DMS53 (cell line): ENCODE measurements around the gene SGCE.

Experiments
- DNase-seq: peaks from one replicate; lab custom pipeline; 2025; lab: John Stamatoyannopoulos, UW

Gene SGCE

DNA sequence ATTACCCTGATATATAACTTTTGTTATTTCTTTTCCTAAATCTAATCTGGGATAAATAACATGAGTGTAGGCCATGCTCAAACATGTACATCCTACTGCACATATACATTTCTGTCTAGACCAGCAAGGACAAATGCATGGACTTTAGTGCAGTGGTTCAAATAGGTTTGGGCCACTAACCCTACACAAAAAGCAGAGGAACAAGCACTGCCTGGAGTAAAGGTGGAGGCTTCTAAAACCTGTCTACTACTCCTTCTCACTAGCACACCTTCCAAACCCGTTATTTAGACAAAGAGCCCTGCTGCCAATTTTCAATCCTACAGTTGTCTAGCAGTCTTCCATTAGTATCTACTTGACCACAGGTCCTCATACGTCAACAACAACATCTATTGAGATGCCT, 34.8 kb downstream of the SGCE start:
- peak; percentile 48 for DNase-seq

DNA sequence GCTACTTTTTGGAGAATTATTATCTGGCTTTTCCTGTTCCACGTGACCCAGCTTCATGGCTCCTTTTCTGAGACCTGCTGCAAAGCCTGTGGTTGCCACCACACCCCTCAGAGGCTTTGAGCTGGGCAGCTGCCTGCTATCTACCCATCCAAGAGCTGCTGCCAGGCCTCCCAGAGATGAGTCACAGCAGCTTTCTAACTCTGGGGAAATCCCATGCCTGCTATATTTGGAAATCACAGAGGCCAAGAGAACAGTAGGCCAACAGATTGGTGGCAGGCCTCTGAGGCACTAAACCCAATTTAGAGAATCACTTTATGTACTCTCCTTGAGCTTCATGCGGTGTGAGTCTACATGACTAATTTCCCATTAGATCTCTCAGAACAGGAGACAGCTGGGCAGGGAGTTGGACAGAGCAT, 35.2 kb downstream of the SGCE start:
- peak; percentile 95 for DNase-seq

DNA sequence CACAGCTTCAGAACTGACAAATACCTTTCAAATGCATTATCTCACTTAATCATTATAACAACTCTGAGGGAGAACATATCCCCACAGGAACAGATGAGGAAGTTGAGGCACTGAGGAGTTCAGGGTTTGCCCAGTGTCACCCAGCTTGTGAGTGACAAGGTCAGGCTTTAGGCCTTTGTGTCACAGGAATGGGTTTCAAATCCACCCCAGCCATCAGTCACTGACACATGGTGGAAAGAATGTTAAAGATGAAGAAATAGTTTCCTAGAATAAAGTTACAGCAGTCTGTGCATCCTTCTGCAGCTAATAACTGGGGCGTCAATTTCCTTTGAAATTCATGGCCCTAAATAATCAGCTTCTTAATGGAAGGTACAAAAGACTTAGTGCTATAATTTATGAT, 37.8 kb downstream of the SGCE start:
- DNase-seq: no peak

DNA sequence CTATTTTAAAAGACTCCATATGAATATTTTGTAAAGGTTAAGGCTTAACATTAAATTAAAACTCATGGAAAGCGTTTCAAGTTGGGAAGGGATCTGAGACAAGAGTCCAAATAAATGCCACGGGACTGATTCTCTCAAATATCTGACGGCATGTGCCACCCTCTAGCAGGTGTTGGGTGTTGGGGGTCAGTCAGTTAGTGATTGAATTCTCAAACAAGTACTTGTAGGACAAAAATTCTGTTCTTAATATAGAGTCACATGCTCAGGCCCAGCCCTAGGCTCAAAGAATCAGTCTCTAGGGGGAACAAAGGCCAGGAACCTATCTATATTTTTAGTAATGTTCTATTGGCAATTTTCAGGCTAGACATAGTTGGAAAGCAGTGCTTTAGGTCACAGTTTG, 39.1 kb downstream of the SGCE start:
- DNase-seq: no peak

DNA sequence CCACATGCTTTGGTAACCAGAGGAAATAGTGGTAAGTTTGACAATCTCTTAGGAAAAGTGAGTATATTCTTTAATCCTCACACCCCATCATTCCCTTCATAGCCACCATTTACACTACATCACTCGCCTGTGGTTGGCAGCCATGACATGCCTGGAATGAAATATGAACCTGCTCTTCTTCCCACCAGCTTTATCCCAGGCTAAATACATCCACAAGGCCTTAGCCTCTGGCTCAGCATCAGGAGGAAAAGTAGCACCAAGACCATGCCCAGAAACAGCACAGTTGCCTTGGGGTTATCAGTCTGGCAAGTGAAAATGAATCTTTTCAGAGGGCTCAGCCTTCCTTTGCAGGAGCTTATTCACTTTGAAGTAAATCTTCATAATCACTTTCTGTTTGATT, 40.3 kb downstream of the SGCE start:
- no peak for DNase-seq

DNA sequence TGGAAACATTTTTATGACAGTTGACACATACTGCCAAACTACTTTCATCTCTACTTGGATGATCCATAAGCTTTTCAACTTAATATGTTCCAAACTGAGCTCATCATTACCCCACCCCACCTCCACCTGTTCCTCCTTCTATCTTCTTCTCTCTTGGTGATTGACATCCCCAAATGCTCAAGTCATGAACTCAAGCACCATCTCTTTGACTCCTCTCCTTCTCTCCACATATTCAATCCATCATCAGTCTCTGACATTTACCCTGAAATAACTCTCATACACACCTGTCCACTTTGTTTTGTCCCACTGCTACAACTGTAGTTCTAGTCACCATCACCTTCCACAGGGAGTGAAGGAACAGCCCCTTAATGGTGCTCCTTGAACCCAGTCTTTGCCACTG, 43.3 kb downstream of the SGCE start:
- DNase-seq: no peak

DNA sequence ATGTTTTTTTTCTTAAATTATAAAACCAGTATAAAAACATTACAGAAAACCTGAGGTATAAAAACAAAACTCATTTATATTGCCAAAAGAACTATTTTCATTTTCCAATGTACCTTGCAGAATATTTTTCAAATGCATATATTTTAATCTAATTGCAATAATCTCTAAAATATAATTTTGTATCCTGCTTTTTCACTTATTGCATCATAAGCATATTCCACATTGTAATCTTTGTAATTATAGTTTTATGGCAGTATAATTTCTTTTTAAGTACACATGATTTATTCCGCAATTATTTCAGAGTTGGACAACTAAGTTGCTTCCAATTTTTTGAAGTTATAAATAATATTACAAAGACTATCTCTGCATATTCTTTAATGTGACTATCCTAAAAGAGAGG, 43.7 kb downstream of the SGCE start:
- DNase-seq: no peak

DNA sequence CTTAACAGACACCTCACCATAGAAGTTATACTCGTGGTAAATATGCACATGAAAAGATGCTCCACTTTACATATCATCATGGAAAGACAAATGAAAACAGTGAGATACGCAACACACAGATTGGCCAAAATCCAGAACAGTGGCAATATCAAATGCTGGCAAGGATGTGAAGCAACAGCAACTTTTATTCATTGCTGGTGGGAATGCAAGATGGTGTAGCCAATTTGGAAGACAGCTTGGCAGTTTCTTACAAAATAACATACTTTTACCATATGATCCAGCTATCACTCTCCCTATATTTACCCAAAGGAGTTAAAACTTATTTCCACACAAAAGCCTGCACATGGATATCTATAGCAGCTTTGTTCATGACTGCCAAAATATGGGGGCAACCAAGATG, 46.4 kb downstream of the SGCE start:
- DNase-seq: no peak

DNA sequence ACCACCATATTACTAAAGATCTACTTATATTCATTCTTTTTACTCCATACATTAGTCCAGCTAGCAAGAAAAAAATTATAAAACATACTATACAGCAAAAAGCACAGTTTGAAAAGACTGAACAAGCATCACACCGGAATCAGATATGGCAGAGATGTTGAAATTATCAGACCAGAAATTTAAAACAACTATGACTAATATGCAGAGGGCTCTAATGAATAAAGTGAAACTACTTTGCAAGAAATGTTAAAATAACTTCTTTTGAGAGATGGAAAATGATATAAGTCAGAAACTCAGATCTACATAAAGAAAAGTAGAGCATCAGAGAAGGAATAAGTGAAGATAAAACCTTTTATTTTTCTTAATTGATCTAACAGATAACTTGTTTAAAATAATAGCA, 50.9 kb downstream of the SGCE start:
- DNase-seq: no peak

DNA sequence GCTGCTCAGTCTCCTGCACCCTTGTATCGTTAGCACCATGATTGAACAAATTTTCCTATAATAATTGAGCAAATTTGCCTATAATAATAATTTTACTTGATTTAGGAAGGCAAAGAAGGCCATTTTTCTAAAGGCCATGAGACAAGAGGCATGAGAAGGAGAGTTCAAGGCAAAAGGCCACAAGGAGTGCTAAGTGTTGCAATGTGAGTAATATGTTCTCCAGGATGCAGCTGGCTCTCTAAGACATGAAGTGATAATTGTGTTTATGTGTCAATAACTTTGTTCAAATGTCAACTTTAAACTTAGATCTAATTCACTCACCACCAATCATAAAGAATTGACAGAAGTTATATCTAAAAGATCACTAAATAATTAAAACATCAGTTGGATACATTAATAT, 53.8 kb downstream of the SGCE start:
- no peak for DNase-seq

DNA sequence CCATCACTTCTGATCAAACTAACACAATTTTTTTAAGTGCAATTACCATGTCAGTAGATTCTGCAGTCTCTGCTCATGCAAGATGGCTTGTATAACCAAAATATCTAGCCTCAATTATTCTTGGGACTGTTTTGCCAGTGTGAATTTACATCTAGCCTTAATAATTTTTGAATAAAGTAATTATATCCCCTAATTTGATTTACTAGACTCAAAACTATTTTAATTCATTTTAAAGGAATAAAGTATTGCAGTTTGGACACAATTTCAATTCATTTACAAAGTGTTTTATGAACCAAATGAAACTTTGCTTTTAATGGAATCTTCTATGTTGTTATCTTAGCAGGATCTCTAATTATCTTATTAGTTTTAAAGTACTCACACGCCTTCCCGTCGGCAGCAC, 55.7 kb downstream of the SGCE start:
- DNase-seq: no peak

DNA sequence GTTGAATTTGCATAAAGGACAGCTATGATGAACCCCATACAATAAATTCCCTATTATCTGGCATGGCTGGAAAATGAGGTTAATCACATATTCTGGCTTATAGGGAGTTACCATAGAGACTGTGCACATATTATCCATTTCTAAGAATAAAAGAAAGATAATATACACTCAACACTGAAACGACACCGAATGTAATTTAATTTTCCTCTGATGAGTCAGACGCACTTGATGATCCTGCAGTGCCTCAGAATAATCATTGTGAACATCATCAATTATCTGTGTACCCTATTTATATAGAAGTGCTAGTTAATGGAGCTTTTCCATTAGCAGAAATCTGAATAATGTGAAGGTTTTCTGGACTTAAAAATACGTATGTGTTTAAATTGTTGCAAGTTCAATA, 60.2 kb downstream of the SGCE start:
- no peak for DNase-seq

DNA sequence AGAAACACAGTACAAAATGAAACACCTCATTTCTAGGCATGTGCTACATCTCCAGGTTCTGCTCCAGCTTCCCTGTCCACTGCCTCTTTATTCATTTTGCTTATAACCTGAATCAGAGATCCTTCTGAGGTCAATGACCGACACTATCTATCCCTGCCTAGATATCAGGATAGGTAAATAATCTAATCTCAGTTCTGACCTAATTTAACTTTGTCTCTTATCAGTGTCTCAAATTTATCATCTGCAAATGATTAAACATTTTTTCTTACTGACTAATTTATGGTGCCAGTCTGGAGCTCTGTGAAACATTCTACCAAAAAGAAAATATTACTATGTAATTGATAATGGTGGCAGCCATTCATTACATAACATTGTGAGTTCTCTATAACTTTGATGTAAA, 61.1 kb downstream of the SGCE start:
- no peak for DNase-seq

DNA sequence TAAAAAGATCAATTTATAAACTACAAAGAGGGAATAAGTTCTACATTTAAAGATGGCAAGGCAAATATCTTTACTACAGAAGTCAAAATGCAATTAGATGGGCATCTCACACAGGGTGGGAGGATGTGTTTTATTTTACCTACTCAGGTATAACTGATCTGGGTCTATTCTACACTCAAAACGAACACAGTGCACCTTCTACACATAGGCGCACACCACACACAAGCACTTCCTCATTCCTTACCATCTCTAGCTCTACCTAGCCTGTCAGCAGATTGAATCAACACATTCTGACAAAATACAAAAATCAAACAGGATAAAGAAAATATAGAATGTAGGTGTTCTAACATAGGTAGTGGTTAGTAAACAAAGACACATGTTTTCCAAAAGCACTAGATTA, 64.8 kb downstream of the SGCE start:
- no peak for DNase-seq

DNA sequence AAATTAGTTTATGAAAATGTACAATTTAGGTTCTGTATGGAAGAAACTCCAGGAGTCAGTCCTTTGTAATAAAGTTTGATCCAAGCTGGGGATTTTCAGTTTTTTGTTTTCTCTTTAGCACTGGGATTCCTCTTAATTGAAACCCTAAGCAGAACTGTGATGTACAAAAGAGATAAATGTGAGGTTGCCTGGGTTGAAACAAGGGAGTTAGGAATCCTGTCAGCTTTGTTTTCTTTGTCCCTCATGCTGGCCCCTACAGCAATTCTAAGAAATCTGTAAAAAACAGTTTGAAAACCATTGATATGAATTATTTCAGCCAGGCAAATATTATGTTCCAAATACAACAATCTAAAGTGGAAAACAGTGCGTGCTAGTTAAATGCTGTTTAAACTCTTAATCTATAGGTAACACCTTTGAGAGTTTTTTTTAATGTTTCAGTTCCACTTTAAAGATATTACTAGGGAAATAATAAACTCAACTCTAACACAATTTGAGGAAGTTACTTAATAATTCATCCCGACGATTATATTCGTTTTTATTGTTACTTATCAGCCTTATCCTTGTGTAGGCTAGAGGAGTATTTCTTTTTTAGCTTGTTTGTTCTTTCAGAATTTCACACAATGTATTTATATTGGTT, 65.3 kb downstream of the SGCE start:
- DNase-seq: no peak

DNA sequence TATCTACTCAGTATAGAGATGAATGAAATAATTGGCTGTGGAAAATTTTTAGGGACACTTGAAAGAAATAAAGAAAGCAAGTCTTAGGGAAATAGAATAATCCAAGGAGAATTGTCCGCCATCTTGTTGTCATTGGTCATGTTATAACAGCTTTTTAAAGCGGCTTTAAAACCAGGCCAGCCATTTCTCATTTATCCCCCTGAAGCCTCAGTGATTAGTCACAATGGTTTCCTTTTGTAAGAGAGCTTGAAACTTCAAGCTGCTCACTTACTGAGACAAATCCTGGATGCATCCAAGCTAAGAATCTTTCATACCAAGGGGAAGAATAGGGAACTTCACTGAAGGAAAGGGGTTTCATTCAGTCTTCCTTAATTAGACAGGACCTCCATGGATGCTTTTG, 67.9 kb downstream of the SGCE start:
- DNase-seq: no peak

DNA sequence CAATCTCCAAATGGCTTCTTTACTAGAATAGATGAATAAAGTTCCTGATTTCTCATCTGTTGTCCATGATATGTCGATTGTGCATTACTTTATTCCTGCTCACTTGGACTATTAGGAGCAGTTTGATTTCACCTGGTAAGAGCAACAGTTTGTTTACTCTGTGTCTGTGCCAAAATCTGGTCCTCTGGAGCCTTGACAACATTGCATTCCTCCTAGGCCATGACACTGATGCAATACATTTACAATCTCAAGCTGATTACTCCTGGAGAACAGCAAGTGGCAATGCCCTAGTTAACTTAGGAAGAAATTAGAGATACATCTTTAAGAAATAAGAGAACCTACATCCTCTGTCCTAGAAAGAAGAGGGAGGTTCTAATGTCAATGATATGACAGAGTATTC, 71.8 kb downstream of the SGCE start:
- DNase-seq: peak; percentile 7

DNA sequence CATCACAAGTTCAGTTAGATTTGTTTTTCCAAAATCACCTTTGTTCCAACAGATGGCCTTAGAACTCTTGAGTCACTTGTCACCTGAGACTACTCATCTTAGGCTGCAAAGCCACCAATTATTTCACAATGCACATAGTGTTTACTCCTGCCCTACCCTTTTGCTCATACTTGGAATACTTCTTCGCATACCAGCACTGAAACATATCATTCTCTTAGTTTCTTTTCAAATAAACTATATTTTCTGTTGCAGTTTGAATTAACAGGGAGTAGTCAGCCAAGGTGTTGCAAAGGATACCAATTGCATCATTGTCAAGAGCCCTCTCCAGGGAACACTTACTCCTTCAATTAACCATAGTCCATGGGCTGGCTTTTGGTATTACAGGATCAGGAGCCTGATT, 75.3 kb downstream of the SGCE start:
- peak; percentile 15 for DNase-seq

DNA sequence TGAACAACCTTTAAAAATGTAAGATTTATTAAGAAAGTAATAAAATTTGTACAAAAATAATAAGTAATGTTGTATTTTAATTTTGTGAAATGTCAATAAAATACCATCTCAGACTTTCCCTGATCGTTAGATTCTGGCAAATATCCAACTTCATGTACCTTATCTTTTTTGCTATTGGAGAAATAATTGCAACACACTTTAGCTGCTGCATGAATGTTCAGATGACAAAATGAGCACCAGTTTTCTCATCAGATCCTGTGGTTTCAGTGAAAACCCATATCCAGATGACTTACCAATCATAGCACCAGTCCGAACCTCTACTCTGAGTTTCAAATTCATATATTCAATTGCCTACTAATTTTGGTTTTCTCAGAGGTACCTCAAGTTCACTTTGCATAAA, 76.5 kb downstream of the SGCE start:
- no peak for DNase-seq

DNA sequence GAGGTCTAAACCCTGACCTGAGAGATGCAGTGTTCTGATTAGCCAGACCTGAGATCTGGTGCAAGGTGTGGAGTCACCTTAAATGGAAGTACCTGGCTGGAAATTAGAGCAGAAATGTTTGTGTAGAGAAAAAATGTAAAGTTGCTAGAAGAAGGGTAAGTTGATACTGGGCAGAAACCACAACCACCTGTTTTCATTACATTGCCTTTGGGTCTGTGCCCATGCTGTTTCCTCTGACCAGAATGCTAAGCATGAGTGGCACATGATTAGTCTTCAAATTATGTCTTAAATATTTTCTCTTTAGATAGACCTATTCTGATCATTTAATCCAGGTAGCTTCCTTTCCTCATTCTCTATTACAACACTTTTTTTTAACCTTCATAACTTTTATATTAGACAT, 77.3 kb downstream of the SGCE start:
- DNase-seq: peak; percentile 50

DNA sequence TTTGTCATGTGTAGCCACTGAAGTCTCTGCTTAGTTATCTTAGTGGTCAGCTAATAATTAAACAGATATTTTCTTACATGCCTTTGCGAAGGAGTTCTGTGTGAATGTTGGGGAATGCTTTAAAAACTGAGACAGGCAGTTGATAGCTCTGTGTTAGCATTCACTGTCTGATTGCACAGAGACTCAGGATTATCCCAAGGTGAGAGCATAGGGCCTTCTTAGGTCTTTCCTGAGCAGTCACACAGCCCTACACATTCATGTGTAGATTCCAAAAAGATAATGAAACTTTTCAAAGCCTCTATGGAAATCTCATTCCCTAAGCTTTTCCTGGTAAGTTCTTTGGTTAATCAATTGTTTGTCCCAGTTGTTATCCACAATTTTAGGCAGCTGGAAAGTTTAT, 78.6 kb downstream of the SGCE start:
- DNase-seq: no peak

DNA sequence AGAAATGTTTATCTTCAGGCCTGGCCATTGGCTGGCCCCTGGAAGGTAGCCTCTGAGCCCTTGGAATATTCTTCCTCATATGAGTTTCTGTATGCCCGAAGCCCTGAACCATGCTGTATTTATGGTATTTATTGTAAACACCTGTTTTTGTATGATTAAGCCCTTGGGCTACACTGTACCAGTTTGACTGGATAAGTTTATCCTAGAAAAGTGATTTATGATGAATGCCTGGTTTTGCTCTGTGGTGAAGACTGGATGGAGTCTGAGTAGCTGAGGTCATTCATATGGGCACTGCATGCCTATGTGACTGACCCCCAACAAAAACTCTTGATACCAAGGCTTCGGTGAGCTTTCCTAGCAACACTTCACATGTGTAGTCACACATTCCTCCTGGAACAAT, 79.6 kb downstream of the SGCE start:
- DNase-seq: no peak

DNA sequence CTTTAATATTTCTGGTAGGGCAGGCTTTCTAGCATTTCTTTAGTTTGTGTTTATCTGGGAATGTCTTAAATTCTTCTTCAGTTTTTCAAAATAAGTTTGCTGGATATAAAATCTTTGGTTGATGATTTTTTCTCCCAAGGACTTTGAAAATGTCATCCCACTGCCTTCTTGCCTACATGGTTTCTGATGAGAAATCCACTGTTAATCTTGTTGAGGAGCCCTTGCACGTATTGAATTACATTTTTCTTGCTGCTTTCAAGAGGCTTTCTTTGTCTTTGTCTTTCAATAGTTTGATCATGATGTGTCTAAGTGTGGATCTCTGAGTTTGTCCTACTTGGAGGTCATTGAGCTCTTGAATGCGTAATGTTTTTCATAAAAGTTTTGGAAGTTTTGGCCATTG, 80.3 kb downstream of the SGCE start:
- DNase-seq: no peak

DNA sequence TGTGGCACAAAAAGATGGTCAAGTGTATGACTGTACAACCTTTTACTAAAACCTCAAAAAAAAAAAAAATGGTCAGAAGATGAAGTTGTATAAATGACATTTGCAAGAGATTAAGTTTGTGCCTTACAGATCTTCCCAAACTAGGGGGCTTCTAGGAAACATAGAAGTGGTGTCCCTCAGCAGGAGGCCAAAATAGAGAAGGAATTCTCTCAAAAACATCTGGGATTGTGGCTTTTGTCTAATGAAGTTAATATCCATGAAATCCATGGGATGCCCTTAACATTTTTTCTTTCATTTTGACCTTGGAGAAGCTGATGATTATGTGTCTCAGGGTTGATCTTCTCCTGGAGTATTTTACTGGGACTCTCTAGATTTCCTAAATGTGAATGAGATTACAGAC, 84.1 kb downstream of the SGCE start:
- no peak for DNase-seq

DNA sequence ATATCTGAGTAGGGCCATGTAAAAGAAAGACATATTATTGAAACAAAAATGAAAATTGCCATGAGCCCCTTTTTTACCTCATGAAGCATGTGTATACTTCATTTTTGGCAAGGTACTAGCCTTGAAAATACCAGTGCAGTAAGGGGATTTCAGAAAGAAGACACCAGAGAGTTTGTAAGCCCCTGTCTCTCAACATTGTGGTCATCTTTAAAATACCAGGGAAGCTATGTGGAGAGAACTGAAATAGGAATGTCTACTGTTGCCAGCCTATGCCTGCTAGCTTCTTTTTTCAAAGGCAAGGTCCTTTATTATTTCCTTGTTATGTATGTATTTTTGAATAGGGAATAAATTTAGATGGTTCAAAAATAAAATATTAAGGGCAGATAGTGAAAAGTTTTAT, 88.5 kb downstream of the SGCE start:
- no peak for DNase-seq
